ENCODE measurements around the gene FOXB1. TPM values are rescaled to one million over a fixed set of nuclear protein-coding genes. Genes with fewer than 3 reads are reported as not detected.

Gene FOXB1
- total RNA-seq, 1 donor from 2014 or later: not detected

GRCh38 chr15:60021589-60022378 lies 17.7 kb downstream of the FOXB1 start:
- no peak for TF ChIP-seq CTCF (IDR thresholded peaks at IDR 0.05)
- H3K4me3 Mint-ChIP-seq (ENCODE audit: unreplicated experiment): no peak overlapping the region
- H3K9me3 Mint-ChIP-seq (ENCODE audit: unreplicated experiment): peaks cover 4% of the 10 kb centered on the region
- no peak overlapping the region for H3K27ac Mint-ChIP-seq (ENCODE audit: unreplicated experiment)
- H3K4me1 Mint-ChIP-seq (ENCODE audit: unreplicated experiment): no peaks in the 10 kb centered on the region
- H3K36me3 Mint-ChIP-seq (ENCODE audit: unreplicated experiment): no peaks in the 10 kb centered on the region
- H3K27me3 Mint-ChIP-seq (ENCODE audit: unreplicated experiment): peaks cover 17% of the 10 kb centered on the region
- no peak for DNase-seq (ENCODE audit: extremely low spot score, unreplicated experiment)

GRCh38 chr15:60022379-60022741 lies 18.2 kb downstream of the FOXB1 start:
- no peak overlapping the region for H3K27ac Mint-ChIP-seq (ENCODE audit: unreplicated experiment)
- H3K27me3 Mint-ChIP-seq (ENCODE audit: unreplicated experiment): peaks cover 14% of the 10 kb centered on the region
- peaks cover 4% of the 10 kb centered on the region for H3K9me3 Mint-ChIP-seq (ENCODE audit: unreplicated experiment)
- H3K4me1 Mint-ChIP-seq (ENCODE audit: unreplicated experiment): no peaks in the 10 kb centered on the region
- no peak overlapping the region for H3K4me3 Mint-ChIP-seq (ENCODE audit: unreplicated experiment)
- TF ChIP-seq CTCF (IDR thresholded peaks at IDR 0.05): no peak
- DNase-seq (ENCODE audit: extremely low spot score, unreplicated experiment): no peak
- H3K36me3 Mint-ChIP-seq (ENCODE audit: unreplicated experiment): no peaks in the 10 kb centered on the region

- Mint-ChIP-seq H3K27me3 (ENCODE audit: unreplicated experiment) (peaks cover 19% of the 10 kb centered on the region), H3K27ac (ENCODE audit: unreplicated experiment) (no peak overlapping the region), H3K9me3 (ENCODE audit: unreplicated experiment) (no peaks in the 10 kb centered on the region), H3K4me3 (ENCODE audit: unreplicated experiment) (no peak overlapping the region), H3K36me3 (ENCODE audit: unreplicated experiment) (no peaks in the 10 kb centered on the region), H3K4me1 (ENCODE audit: unreplicated experiment) (no peaks in the 10 kb centered on the region)
- TF ChIP-seq CTCF (IDR thresholded peaks at IDR 0.05): no peak
- no peak for DNase-seq (ENCODE audit: extremely low spot score, unreplicated experiment)
Observed at GRCh38 chr15:60026555-60026954, 22.4 kb downstream of the FOXB1 start.

GRCh38 chr15:60035344-60035743 lies 31.2 kb downstream of the FOXB1 start:
- H3K36me3 Mint-ChIP-seq (ENCODE audit: unreplicated experiment): no peaks in the 10 kb centered on the region
- DNase-seq (ENCODE audit: extremely low spot score, unreplicated experiment): no peak
- peaks cover 27% of the 10 kb centered on the region for H3K27me3 Mint-ChIP-seq (ENCODE audit: unreplicated experiment)

More at GRCh38 chr15:60035344-60035743, 31.2 kb downstream of the FOXB1 start:
- Mint-ChIP-seq H3K4me1 (ENCODE audit: unreplicated experiment) (no peaks in the 10 kb centered on the region), H3K27ac (ENCODE audit: unreplicated experiment) (no peak overlapping the region), H3K4me3 (ENCODE audit: unreplicated experiment) (no peak overlapping the region), H3K9me3 (ENCODE audit: unreplicated experiment) (no peaks in the 10 kb centered on the region)
- TF ChIP-seq CTCF (IDR thresholded peaks at IDR 0.05): no peak
